Measurements from ENCODE around the gene TPSAB1.
"Not testable (repeated sequence)": the region's sequence is repeated elsewhere in the genome, so short reads cannot be mapped to it uniquely, and the experiment has no call there.

TPSAB1 gene

GRCh38 chr16:1225051-1225451 is 15.5 kb upstream of the TPSAB1 start, which contains the start of gene TPSG1:
Gene TPSG1 (minus strand): TSS chr16:1225268. CDS start chr16:1225252, 16 bp downstream.
- no peak for DNase-seq

GRCh38 chr16:1225728-1226311 is 14.7 kb upstream of the TPSAB1 start:
- not testable (repeated sequence) for DNase-seq

DNA sequence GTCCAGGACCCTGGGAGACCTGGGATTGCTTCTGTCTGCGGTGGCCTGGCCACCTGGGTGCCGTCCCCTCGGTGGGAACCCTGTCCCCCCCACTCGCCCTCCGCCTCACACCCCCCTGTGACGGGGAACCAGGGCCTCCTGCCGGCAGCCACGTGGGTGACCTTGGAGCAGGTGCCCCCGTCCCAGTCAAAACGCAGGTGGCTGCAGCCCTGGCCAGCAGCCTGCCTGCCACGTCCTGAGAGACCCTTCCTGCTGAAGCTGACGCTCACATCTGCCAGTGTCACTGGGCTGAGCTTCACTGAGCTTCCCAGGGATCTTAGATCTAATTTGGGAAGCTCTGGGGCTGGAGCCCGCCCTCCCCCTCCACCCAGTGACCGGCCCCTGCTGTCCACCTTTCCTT is 13.8 kb upstream of the TPSAB1 start:
- not testable (repeated sequence) for DNase-seq

DNA sequence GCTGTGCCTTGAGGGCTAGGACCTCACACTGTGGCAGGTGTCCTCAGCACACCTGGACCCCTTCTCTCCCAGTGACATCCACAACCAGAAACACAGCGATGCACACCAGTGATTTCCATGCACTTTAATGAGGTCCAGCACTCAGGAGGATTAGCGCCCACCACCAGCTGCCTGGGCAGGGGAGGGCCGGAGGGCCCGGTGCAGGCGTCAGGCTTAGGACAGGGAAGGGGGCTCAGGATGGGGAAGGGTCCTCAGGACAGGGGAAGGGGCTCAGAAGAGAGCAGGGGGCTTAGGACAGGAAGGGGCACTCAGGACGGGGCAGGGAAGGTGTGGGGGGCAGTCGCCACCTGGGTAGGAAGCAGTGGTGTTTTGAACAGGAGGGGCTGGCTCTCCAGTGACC is 12.3 kb upstream of the TPSAB1 start:
- DNase-seq: not testable (repeated sequence)

- DNase-seq: not testable (repeated sequence)
These were observed 11.0 kb upstream of the TPSAB1 start for GRCh38 chr16:1229476-1229875.

DNA sequence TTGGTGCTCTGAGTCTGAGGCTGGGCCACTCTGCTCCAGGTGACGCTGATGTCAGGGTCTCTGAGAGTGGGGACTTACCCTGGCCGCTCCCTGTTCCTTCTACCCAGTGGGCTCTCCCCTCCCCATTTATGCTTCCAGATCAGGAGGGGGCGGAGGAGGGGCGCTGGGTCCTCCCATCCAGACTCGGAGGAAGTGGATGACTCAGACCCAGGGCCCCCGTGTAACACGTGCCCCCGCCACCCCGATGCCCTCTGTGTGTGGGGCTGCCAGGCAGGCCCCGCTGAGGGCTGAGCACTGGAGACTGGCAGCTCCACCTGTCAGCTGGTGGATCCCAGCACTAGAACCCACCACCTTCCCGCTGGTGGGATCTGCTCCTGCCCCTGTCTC is 10.4 kb upstream of the TPSAB1 start, which contains the start of gene TPSB2:
Gene TPSB2, minus strand, starts transcription at position 101 of the 387 bp plus-strand sequence. CDS start 233 bp downstream, outside the sequence.
- DNase-seq: not testable (repeated sequence)

GRCh38 chr16:1230471-1231212 is 9.9 kb upstream of the TPSAB1 start:
- not testable (repeated sequence) for DNase-seq

GRCh38 chr16:1231301-1231700 is 9.2 kb upstream of the TPSAB1 start:
- DNase-seq: not testable (repeated sequence)

GRCh38 chr16:1232049-1232748 is 8.3 kb upstream of the TPSAB1 start:
- DNase-seq: not testable (repeated sequence)

GRCh38 chr16:1236659-1237058 is 3.8 kb upstream of the TPSAB1 start:
- DNase-seq: not testable (repeated sequence)

DNA sequence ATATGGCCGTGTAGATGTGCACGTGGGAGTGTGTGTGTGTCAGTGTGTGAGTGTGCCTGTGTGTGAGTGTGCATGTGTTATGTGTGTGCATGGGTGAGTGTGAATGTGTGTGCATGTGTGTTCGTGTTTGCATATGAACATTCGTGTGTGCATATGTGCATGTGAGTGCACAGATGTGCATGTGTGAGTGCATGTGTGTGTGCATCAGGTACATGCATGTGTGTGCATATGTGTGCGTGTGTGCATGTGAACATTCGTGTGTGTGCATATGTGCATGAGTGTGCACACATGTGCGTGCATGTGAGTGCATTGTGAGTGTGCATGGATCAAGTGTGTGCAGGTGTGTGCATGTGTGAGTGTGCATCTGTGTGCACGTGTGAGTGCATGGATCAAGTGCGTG is 2.5 kb upstream of the TPSAB1 start:
- DNase-seq: no peak

- DNase-seq: not testable (repeated sequence)
These were observed 1.6 kb upstream of the TPSAB1 start for GRCh38 chr16:1238909-1239308.

- not testable (repeated sequence) for DNase-seq
These were observed 930 bp upstream of the TPSAB1 start for GRCh38 chr16:1239575-1239974.

DNA sequence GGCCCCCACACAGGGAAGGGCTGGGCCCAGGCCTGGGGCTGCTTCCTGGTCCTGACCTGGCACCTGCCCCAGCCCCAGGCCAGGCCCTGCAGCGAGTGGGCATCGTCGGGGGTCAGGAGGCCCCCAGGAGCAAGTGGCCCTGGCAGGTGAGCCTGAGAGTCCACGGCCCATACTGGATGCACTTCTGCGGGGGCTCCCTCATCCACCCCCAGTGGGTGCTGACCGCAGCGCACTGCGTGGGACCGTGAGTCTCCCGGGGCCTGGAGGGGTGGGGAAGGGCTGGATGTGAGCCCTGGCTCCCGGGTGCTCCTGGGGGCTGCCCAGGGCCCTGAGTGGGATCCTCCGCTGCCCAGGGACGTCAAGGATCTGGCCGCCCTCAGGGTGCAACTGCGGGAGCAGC is 576 bp downstream of the TPSAB1 start:
- not testable (repeated sequence) for DNase-seq

DNA sequence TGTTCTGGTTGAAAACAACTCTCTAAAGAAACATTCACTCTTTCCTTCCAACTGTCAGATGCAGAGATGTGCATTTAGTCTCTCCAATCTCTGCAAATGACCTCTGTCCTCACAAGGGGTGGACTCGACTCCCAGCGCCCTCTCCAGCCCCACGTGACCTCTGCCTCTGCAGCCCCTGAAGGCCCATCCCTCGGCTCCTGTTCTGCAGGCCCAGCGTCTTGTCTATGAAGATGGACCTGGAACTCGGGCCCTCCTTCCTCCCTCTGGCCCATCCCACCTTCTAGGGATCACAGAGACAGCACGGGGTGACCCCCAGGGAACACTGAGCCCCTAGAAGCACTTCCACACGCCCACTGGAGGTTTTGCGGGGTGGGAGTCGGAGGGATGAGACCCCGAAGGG is 2.9 kb downstream of the TPSAB1 start:
- not testable (repeated sequence) for DNase-seq

GRCh38 chr16:1243907-1244850 is 3.7 kb downstream of the TPSAB1 start:
- DNase-seq: not testable (repeated sequence)

DNA sequence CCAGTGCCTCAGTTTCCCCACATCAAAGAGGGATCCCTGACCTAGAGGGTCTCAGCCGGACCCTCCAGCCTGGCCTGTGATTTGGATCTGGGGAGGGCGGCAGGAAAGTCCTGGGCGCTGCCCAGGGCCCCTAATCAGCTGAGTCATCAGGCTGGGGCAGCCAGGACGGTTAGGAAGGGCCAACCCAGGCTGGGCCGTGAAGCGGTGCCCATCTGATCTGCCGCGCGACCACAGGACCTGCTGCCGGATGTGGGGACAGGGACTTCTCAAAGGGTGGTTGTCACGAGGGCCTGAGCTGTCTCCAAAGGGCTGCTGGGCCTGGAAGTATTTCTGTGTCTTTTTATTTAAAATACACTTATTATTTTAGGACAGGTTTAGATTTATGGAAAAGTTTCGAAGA is 4.4 kb downstream of the TPSAB1 start:
- no peak for DNase-seq

GRCh38 chr16:1245452-1246020 is 5.0 kb downstream of the TPSAB1 start:
- DNase-seq: no peak

DNA sequence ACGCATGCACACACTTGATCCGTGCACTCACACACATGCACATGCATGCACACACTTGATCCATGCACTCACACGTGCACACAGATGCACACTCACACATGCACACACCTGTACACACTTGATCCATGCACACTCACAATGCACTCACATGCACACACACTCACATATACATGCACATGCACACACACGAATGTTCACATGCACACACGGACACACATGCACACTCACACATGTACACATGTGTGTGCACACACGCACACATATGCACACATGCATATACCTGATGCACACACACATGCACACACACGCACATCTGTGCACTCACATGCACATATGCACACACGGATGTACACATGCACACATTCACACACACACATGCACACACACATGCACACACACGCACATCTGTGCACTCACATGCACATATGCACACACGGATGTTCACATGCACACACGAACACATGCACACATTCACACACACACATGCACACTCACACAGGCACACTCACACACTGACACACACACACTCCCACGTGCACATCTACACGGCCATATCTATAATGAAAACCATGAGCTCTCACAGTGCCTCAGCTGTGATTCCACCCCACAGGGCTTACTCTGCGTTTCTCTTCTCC is 7.5 kb downstream of the TPSAB1 start:
- DNase-seq: not testable (repeated sequence)

- DNase-seq: not testable (repeated sequence)
These were observed 8.7 kb downstream of the TPSAB1 start for GRCh38 chr16:1249031-1249755.
